ENCODE measurements around the gene WDR4. TPM values are rescaled to one million over a fixed set of nuclear protein-coding genes. Genes with fewer than 3 reads are reported as not detected.

Gene WDR4
- total and polyA plus RNA-seq, 2 of the 13 experiments (the other 11 are each of a cell fraction or from before 2014, with no cell fraction given): 11.3 to 14.4 TPM

GRCh38 chr21:42892931-42893755 lies 13.8 kb upstream of the WDR4 start, which contains the start of gene NDUFV3 (continued):
- TF ChIP-seq LBX2 (CRISPR knock-in tag; IDR thresholded peaks at IDR 0.05; ENCODE audit: borderline replicate concordance) (peak; percentile 85), MYNN (CRISPR knock-in tag; IDR thresholded peaks at IDR 0.05; ENCODE audit: low read depth) (peak; percentile 52; the same call in 1 of the 2 replicates), ZSCAN9 (CRISPR knock-in tag; IDR thresholded peaks at IDR 0.05; ENCODE audit: borderline replicate concordance) (no peak), KDM5B (CRISPR knock-in tag; IDR thresholded peaks at IDR 0.05; ENCODE audit: borderline replicate concordance) (peak; percentile 87; the same call in 1 of the 2 replicates), SKI (IDR thresholded peaks at IDR 0.05; ENCODE audit: partially characterized antibody) (no peak), BRF2 (CRISPR knock-in tag; IDR thresholded peaks at IDR 0.05) (0 out of 2 replicates have a peak, but pooled peaks have one; percentile 37), SUZ12 (IDR thresholded peaks at IDR 0.05; ENCODE audit: low read depth, low read length) (no peak), MATR3 (CRISPR knock-in tag; IDR thresholded peaks at IDR 0.05) (no peak), JUNB (CRISPR knock-in tag; IDR thresholded peaks at IDR 0.05; ENCODE audit: borderline replicate concordance) (no peak), ZBTB34 (CRISPR knock-in tag; IDR thresholded peaks at IDR 0.05) (no peak), ATF7-NPFF (CRISPR knock-in tag; IDR thresholded peaks at IDR 0.05; ENCODE audit: low read depth) (no peak), ARNT2 (CRISPR knock-in tag; IDR thresholded peaks at IDR 0.05; ENCODE audit: low read depth) (peak; percentile 81), ZNF766 (CRISPR knock-in tag; IDR thresholded peaks at IDR 0.05; ENCODE audit: borderline replicate concordance) (no peak; the same call in 1 of the 2 replicates), ZNF720 (CRISPR knock-in tag; IDR thresholded peaks at IDR 0.05) (no peak), RBM39 (IDR thresholded peaks at IDR 0.05; ENCODE audit: low read depth, low read length, poor library complexity, severe bottlenecking) (peak; percentile 16), MTERF4 (CRISPR knock-in tag; IDR thresholded peaks at IDR 0.05) (0 out of 2 replicates have a peak, but pooled peaks have one; percentile 63), POLR2AphosphoS2 (IDR thresholded peaks at IDR 0.05; ENCODE audit: low read depth, low read length) (no peak), SNRNP70 (IDR thresholded peaks at IDR 0.05; ENCODE audit: low read depth, low read length) (no peak), ZNF724P (CRISPR knock-in tag; IDR thresholded peaks at IDR 0.05; ENCODE audit: borderline replicate concordance) (peak; percentile 23; the same call in 1 of the 2 replicates), HDAC1 (CRISPR knock-in tag; IDR thresholded peaks at IDR 0.05) (peak; percentile 77; the same call in 1 of the 2 replicates), GTF2F1 (IDR thresholded peaks at IDR 0.05; ENCODE audit: low read length) (no peak), ZNF740 (CRISPR knock-in tag; IDR thresholded peaks at IDR 0.05) (peak; percentile 59; the same call in 1 of the 2 replicates), ZNF709 (CRISPR knock-in tag; IDR thresholded peaks at IDR 0.05) (peak; percentile 75)
- TF ChIP-seq, protein P1, sequence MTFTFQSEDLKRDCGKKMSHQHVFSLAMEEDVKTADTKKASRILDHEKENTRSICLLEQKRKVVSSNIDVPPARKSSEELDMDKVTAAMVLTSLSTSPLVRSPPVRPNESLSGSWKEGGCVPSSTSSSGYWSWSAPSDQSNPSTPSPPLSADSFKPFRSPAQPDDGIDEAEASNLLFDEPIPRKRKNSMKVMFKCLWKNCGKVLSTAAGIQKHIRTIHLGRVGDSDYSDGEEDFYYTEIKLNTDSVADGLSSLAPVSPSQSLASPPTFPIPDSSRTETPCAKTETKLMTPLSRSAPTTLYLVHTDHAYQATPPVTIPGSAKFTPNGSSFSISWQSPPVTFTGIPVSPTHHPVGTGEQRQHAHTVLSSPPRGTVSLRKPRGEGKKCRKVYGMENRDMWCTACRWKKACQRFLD (CRISPR knock-in tag; IDR thresholded peaks at IDR 0.05; ENCODE audit: borderline replicate concordance): no peak; the same call in 1 of the 2 replicates

All from HepG2 (cell line).